Measurements from ENCODE around the gene ZNF81. TPM values are rescaled to one million over a fixed set of nuclear protein-coding genes. Genes with fewer than 3 reads are reported as not detected.
"Not testable (repeated sequence)": the region's sequence is repeated elsewhere in the genome, so short reads cannot be mapped to it uniquely, and the experiment has no call there.

The ZNF81 gene
- total and polyA plus RNA-seq, 2 of the 13 experiments (the other 11 are each of a cell fraction or from before 2014, with no cell fraction given), result 1.4 to 3.2 TPM

DNA sequence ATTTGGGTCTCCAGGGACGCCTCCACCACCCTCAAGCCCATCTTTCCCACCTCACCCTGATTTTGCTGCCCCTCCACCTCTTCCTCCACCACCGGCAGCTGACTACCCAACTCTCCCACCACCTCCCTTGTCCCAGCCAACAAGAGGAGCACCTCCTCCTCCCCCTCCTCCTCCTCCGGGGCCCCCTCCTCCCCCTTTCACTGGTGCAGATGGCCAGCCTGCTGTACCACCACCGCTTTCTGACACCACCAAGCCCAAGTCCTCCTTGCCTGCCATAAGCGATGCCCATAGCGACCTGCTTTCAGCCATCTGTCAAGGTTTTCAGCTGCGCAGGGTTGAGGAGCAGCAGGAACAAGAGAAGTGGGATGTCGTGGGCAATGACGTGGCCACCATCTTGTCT, 32.4 kb upstream of the ZNF81 start:
- Histone ChIP-seq H4K20me1 (ENCODE audit: insufficient read depth, low read length) (no peaks in the 10 kb centered on the region), H3K4me3 (replicated peaks in 1 of 3; ENCODE audit: insufficient read depth in 1 of 3, low read depth in 2 of 3, low read length in 3 of 3) (no peak overlapping the region), H3K79me2 (ENCODE audit: insufficient read depth, low read length) (no peaks in the 10 kb centered on the region), H3K9ac (ENCODE audit: insufficient read depth, low read depth, low read length) (no peak overlapping the region), H2AFZ (ENCODE audit: low read length) (no peak overlapping the region), H3K4me1 (ENCODE audit: insufficient read depth, low read length) (no peaks in the 10 kb centered on the region), H3K9me3 (ENCODE audit: low read length) (no peaks in the 10 kb centered on the region), H3K27me3 (ENCODE audit: control insufficient read depth in 1 of 2, insufficient read depth in 2 of 2, low read length in 2 of 2) (peaks cover 0 to 2% of the 10 kb centered on the region in 2 experiments; a peak in 2 of 5 replicates), H3K27ac (ENCODE audit: extremely low read length, insufficient read depth, low read length) (no peak overlapping the region), H3K36me3 (replicated peaks in 1 of 2; ENCODE audit: control insufficient read depth in 1 of 2, insufficient read depth in 2 of 2, low read length in 2 of 2) (no peaks in the 10 kb centered on the region), H3K4me2 (ENCODE audit: low read depth, low read length) (no peak overlapping the region)
- FAIRE-seq (no peak), DNase-seq (ENCODE audit: low spot score) (no peak), ATAC-seq (no peak)
- ChIA-PET POLR2A (no interaction called here), CTCF (ENCODE audit: low intra/inter-chr PET ratio, low total read pairs) (no interaction called here)
- no TSS peak for BruUV-seq (replicated peaks)
- in situ Hi-C loops (cut with HindIII; ENCODE audit: extremely low pct_ligation_motif_present, low pct_unique_long_range_greater_than_20kb) (no loop called here), intact Hi-C loops (cut with micrococcal nuclease; ENCODE audit: unreplicated experiment) (no loop called here)
- WGBS (ENCODE audit: low lambda C conversion rate), result 32% methylated on average over 4 of the region's 9 CpGs
- no peak for TF ChIP-seq ZNF232 (CRISPR knock-in tag; IDR thresholded peaks at IDR 0.05; ENCODE audit: borderline replicate concordance)
- no peak for TF ChIP-seq XRCC5 (optimal IDR thresholded peaks at IDR 0.05; ENCODE audit: low read length)
- TF ChIP-seq AGO1 (IDR thresholded peaks at IDR 0.05; ENCODE audit: low read depth, low read length, poor library complexity, severe bottlenecking), result no peak
- no peak for TF ChIP-seq DR1 (CRISPR knock-in tag; IDR thresholded peaks at IDR 0.05)
- no peak for TF ChIP-seq BORCS8-MEF2B (CRISPR knock-in tag; IDR thresholded peaks at IDR 0.05)
- TF ChIP-seq ZNF44 (CRISPR knock-in tag; IDR thresholded peaks at IDR 0.05), result no peak
- TF ChIP-seq THAP11 (CRISPR knock-in tag; IDR thresholded peaks at IDR 0.05), result no peak
- no peak for TF ChIP-seq FOXJ3 (CRISPR knock-in tag; IDR thresholded peaks at IDR 0.05; ENCODE audit: borderline replicate concordance)
- TF ChIP-seq PRMT3 (CRISPR knock-in tag; IDR thresholded peaks at IDR 0.05; ENCODE audit: borderline replicate concordance, low read depth), result no peak
- TF ChIP-seq ZNF224 (CRISPR knock-in tag; IDR thresholded peaks at IDR 0.05), result no peak
- TF ChIP-seq DZIP1 (CRISPR knock-in tag; IDR thresholded peaks at IDR 0.05), result no peak
- TF ChIP-seq FOXK1 (CRISPR knock-in tag; IDR thresholded peaks at IDR 0.05; ENCODE audit: borderline replicate concordance, low read depth), result no peak
- no peak for TF ChIP-seq ZNF644 (CRISPR knock-in tag; IDR thresholded peaks at IDR 0.05; ENCODE audit: low read depth)
- no peak for TF ChIP-seq ZNF598 (CRISPR knock-in tag; IDR thresholded peaks at IDR 0.05; ENCODE audit: borderline replicate concordance)
- no peak for TF ChIP-seq RAD51 (IDR thresholded peaks at IDR 0.05; ENCODE audit: borderline replicate concordance)
- TF ChIP-seq SNAPC2 (CRISPR knock-in tag; IDR thresholded peaks at IDR 0.05), result no peak
- TF ChIP-seq TAF1 (CRISPR knock-in tag; IDR thresholded peaks at IDR 0.05), result no peak
- TF ChIP-seq TRIM24 (CRISPR knock-in tag; IDR thresholded peaks at IDR 0.05), result no peak

DNA sequence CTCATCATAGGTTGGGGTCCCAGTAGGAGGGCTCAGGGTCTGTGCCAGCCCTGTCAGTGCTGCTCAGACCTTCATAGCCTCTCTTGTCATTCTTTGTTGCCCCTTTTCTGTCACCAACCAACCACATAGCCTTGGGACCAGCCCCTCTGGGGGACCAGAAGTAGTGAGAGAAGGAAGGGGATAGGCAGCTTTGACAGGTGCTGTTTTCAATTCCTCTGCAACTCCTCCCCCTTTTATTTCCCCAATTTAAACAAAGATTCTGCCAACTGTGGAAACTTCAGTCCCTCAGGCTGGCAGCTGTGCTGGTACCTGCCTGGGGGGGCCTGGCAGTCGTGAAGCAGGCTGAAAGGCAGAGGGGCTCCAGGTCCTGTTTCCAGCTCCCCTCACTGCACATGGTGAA, 30.9 kb upstream of the ZNF81 start:
- H3K79me2 ChIP-seq (ENCODE audit: insufficient read depth, low read length); H3K4me1 ChIP-seq (ENCODE audit: insufficient read depth, low read length); ATAC-seq; BruUV-seq (replicated peaks); H3K27ac ChIP-seq (ENCODE audit: extremely low read length, insufficient read depth, low read length); H3K4me3 ChIP-seq (replicated peaks in 1 of 3; ENCODE audit: insufficient read depth in 1 of 3, low read depth in 2 of 3, low read length in 3 of 3); intact Hi-C loops (cut with micrococcal nuclease; ENCODE audit: unreplicated experiment); H3K27me3 ChIP-seq (ENCODE audit: control insufficient read depth in 1 of 2, insufficient read depth in 2 of 2, low read length in 2 of 2); CTCF ChIA-PET (ENCODE audit: low intra/inter-chr PET ratio, low total read pairs); H4K20me1 ChIP-seq (ENCODE audit: insufficient read depth, low read length); H3K36me3 ChIP-seq (replicated peaks in 1 of 2; ENCODE audit: control insufficient read depth in 1 of 2, insufficient read depth in 2 of 2, low read length in 2 of 2); in situ Hi-C loops (cut with HindIII; ENCODE audit: extremely low pct_ligation_motif_present, low pct_unique_long_range_greater_than_20kb); DNase-seq (ENCODE audit: low spot score); FAIRE-seq; POLR2A ChIA-PET; H3K9ac ChIP-seq (ENCODE audit: insufficient read depth, low read depth, low read length); H2AFZ ChIP-seq (ENCODE audit: low read length); H3K4me2 ChIP-seq (ENCODE audit: low read depth, low read length); H3K9me3 ChIP-seq (ENCODE audit: low read length): not testable (repeated sequence)
- WGBS (ENCODE audit: low lambda C conversion rate), result 0% methylated on average over 1 of the region's 1 CpG
